ENCODE results near the gene DIP2A. TPM values are rescaled to one million over a fixed set of nuclear protein-coding genes. Genes with fewer than 3 reads are reported as not detected.

The DIP2A gene
- total and polyA plus RNA-seq, 2 of the 13 experiments (the other 11 are each of a cell fraction or from before 2014, with no cell fraction given) = 18.5 to 37.6 TPM

DNA sequence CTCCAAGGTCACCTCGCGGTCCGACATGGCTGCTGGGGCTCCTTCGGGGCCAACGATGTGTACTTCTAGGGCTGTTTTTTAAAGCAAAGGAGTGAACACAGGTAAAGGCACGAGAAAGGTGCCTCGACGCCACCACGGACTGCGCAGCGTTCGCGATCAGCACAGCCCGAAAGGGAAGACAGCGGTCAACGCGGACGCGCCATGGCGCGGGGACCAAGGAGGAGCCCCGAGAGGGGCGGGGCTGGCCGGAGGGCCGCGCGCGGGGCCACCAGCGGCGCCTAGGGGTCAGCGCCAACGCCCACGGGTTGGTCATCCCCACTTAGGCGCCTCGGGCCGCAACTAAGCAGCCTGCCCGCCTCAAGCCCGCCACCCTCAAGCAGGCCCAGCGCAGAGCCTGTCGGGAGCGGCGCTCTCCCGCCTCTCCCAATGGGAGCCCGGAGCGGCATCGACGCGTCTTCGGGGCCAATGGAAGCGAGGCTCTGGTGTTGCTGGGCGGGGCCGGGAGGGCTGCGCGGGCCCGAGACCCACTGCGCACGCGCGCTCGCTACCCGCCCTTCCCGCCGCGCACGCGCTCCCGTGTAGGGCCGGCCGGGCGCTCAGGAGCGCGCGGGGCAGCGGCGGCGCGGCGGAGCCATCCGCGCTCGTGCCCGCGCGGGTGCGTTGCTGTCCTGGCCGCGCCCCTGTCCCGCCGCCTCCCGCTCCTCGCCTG lies at the start of gene DIP2A (continued):
- TF ChIP-seq CHCHD3 (CRISPR knock-in tag; IDR thresholded peaks at IDR 0.05) (no peak), JARID2 (CRISPR knock-in tag; IDR thresholded peaks at IDR 0.05; ENCODE audit: insufficient replicate concordance) (no peak), GABPB1 (CRISPR knock-in tag; IDR thresholded peaks at IDR 0.05) (peak; percentile 80; the same call in 1 of the 2 replicates), SSRP1 (CRISPR knock-in tag; IDR thresholded peaks at IDR 0.05) (no peak), IRF2 (CRISPR knock-in tag; IDR thresholded peaks at IDR 0.05) (no peak), ZBTB21 (CRISPR knock-in tag; IDR thresholded peaks at IDR 0.05) (no peak), ZIK1 (CRISPR knock-in tag; IDR thresholded peaks at IDR 0.05; ENCODE audit: borderline replicate concordance, low read depth) (no peak; the same call in 1 of the 2 replicates), ZBTB3 (CRISPR knock-in tag; IDR thresholded peaks at IDR 0.05; ENCODE audit: borderline replicate concordance, low read depth) (no peak), KDM1A (CRISPR knock-in tag; IDR thresholded peaks at IDR 0.05) (no peak), TBX2 (CRISPR knock-in tag; IDR thresholded peaks at IDR 0.05; ENCODE audit: borderline replicate concordance) (peak; percentile 89), ZNF605 (CRISPR knock-in tag; IDR thresholded peaks at IDR 0.05) (peak; percentile 82), SRSF1 (optimal IDR thresholded peaks at IDR 0.05; ENCODE audit: low read depth, low read length) (no peak), ZNF34 (CRISPR knock-in tag; IDR thresholded peaks at IDR 0.05; ENCODE audit: borderline replicate concordance) (no peak), ZNF292 (CRISPR knock-in tag; IDR thresholded peaks at IDR 0.05; ENCODE audit: borderline replicate concordance, low read depth) (no peak)
- TF ChIP-seq, protein P1, sequence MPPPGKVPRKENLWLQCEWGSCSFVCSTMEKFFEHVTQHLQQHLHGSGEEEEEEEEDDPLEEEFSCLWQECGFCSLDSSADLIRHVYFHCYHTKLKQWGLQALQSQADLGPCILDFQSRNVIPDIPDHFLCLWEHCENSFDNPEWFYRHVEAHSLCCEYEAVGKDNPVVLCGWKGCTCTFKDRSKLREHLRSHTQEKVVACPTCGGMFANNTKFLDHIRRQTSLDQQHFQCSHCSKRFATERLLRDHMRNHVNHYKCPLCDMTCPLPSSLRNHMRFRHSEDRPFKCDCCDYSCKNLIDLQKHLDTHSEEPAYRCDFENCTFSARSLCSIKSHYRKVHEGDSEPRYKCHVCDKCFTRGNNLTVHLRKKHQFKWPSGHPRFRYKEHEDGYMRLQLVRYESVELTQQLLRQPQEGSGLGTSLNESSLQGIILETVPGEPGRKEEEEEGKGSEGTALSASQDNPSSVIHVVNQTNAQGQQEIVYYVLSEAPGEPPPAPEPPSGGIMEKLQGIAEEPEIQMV (CRISPR knock-in tag; IDR thresholded peaks at IDR 0.05; ENCODE audit: low read depth) = peak; percentile 82; the same call in 1 of the 2 replicates
- TF ChIP-seq, protein P2, sequence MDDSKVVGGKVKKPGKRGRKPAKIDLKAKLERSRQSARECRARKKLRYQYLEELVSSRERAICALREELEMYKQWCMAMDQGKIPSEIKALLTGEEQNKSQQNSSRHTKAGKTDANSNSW (CRISPR knock-in tag; IDR thresholded peaks at IDR 0.05; ENCODE audit: borderline replicate concordance) = 0 out of 2 replicates have a peak, but pooled peaks have one; percentile 70
- TF ChIP-seq, protein P3, sequence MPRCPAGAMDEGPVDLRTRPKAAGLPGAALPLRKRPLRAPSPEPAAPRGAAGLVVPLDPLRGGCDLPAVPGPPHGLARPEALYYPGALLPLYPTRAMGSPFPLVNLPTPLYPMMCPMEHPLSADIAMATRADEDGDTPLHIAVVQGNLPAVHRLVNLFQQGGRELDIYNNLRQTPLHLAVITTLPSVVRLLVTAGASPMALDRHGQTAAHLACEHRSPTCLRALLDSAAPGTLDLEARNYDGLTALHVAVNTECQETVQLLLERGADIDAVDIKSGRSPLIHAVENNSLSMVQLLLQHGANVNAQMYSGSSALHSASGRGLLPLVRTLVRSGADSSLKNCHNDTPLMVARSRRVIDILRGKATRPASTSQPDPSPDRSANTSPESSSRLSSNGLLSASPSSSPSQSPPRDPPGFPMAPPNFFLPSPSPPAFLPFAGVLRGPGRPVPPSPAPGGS (CRISPR knock-in tag; IDR thresholded peaks at IDR 0.05) = no peak; the same call in 1 of the 2 replicates
- TF ChIP-seq, protein P4, sequence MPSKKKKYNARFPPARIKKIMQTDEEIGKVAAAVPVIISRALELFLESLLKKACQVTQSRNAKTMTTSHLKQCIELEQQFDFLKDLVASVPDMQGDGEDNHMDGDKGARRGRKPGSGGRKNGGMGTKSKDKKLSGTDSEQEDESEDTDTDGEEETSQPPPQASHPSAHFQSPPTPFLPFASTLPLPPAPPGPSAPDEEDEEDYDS (CRISPR knock-in tag; IDR thresholded peaks at IDR 0.05) = peak; percentile 83
- TF ChIP-seq, protein P5, sequence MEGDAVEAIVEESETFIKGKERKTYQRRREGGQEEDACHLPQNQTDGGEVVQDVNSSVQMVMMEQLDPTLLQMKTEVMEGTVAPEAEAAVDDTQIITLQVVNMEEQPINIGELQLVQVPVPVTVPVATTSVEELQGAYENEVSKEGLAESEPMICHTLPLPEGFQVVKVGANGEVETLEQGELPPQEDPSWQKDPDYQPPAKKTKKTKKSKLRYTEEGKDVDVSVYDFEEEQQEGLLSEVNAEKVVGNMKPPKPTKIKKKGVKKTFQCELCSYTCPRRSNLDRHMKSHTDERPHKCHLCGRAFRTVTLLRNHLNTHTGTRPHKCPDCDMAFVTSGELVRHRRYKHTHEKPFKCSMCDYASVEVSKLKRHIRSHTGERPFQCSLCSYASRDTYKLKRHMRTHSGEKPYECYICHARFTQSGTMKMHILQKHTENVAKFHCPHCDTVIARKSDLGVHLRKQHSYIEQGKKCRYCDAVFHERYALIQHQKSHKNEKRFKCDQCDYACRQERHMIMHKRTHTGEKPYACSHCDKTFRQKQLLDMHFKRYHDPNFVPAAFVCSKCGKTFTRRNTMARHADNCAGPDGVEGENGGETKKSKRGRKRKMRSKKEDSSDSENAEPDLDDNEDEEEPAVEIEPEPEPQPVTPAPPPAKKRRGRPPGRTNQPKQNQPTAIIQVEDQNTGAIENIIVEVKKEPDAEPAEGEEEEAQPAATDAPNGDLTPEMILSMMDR (CRISPR knock-in tag; IDR thresholded peaks at IDR 0.05) = peak; percentile 57
- TF ChIP-seq, protein P6, sequence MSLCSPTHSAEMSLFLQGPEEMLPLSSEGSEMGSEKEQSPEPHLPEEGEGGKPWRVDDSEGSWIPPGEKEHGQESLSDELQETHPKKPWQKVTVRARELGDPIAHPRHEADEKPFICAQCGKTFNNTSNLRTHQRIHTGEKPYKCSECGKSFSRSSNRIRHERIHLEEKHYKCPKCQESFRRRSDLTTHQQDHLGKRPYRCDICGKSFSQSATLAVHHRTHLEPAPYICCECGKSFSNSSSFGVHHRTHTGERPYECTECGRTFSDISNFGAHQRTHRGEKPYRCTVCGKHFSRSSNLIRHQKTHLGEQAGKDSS (CRISPR knock-in tag; IDR thresholded peaks at IDR 0.05; ENCODE audit: borderline replicate concordance, low read depth) = 0 out of 2 replicates have a peak, but pooled peaks have one; percentile 60
- TF ChIP-seq, protein P7, sequence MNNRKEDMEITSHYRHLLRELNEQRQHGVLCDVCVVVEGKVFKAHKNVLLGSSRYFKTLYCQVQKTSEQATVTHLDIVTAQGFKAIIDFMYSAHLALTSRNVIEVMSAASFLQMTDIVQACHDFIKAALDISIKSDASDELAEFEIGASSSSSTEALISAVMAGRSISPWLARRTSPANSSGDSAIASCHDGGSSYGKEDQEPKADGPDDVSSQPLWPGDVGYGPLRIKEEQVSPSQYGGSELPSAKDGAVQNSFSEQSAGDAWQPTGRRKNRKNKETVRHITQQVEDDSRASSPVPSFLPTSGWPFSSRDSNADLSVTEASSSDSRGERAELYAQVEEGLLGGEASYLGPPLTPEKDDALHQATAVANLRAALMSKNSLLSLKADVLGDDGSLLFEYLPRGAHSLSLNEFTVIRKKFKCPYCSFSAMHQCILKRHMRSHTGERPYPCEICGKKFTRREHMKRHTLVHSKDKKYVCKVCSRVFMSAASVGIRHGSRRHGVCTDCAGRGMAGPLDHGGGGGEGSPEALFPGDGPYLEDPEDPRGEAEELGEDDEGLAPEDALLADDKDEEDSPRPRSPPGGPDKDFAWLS (CRISPR knock-in tag; IDR thresholded peaks at IDR 0.05; ENCODE audit: borderline replicate concordance) = no peak

Measured in HepG2 (cell line).